ENCODE results near the gene TCP11L2. TPM values are rescaled to one million over a fixed set of nuclear protein-coding genes. Genes with fewer than 3 reads are reported as not detected.
"Not testable (repeated sequence)": the region's sequence is repeated elsewhere in the genome, so short reads cannot be mapped to it uniquely, and the experiment has no call there.

The TCP11L2 gene
- total RNA-seq, 1 experiment from 2014 or later = 2.0 TPM

- no peak for DNase-seq (ENCODE audit: low read depth)
Measured at GRCh38 chr12:106284358-106285105, 18.0 kb upstream of the TCP11L2 start.

GRCh38 chr12:106285982-106286381 is 16.6 kb upstream of the TCP11L2 start:
- no peak for DNase-seq (ENCODE audit: low read depth)

GRCh38 chr12:106286576-106287162 is 15.9 kb upstream of the TCP11L2 start:
- DNase-seq (ENCODE audit: low read depth) = not testable (repeated sequence)

GRCh38 chr12:106287364-106287763 is 15.2 kb upstream of the TCP11L2 start:
- no peak for DNase-seq (ENCODE audit: low read depth)

- DNase-seq (ENCODE audit: low read depth) = no peak
Measured at GRCh38 chr12:106288101-106288493, 14.4 kb upstream of the TCP11L2 start.

GRCh38 chr12:106288494-106289195 is 13.9 kb upstream of the TCP11L2 start:
- peak; percentile 84 for DNase-seq (ENCODE audit: low read depth)

- peak; percentile 24 for DNase-seq (ENCODE audit: low read depth)
Measured at GRCh38 chr12:106289196-106289681, 13.3 kb upstream of the TCP11L2 start.

GRCh38 chr12:106290666-106291065 is 11.9 kb upstream of the TCP11L2 start:
- DNase-seq (ENCODE audit: low read depth) = no peak

- DNase-seq (ENCODE audit: low read depth) = no peak
Measured at GRCh38 chr12:106291342-106291741, 11.2 kb upstream of the TCP11L2 start.

- DNase-seq (ENCODE audit: low read depth) = no peak
Measured at GRCh38 chr12:106292339-106292738, 10.2 kb upstream of the TCP11L2 start.

- peak; percentile 92 for DNase-seq (ENCODE audit: low read depth)
Measured at GRCh38 chr12:106296179-106296877, 6.2 kb upstream of the TCP11L2 start.

GRCh38 chr12:106297075-106297474 is 5.5 kb upstream of the TCP11L2 start:
- DNase-seq (ENCODE audit: low read depth) = no peak

- DNase-seq (ENCODE audit: low read depth) = no peak
Measured at GRCh38 chr12:106297681-106298080, 4.9 kb upstream of the TCP11L2 start.

GRCh38 chr12:106299202-106299774 is 3.2 kb upstream of the TCP11L2 start:
- no peak for DNase-seq (ENCODE audit: low read depth)

- no peak for DNase-seq (ENCODE audit: low read depth)
Measured at GRCh38 chr12:106300761-106301160, 1.8 kb upstream of the TCP11L2 start.

- DNase-seq (ENCODE audit: low read depth) = no peak
Measured at GRCh38 chr12:106301241-106301610, 1.3 kb upstream of the TCP11L2 start.

GRCh38 chr12:106301611-106302321 is 767 bp upstream of the TCP11L2 start:
- no peak for DNase-seq (ENCODE audit: low read depth)

GRCh38 chr12:106303202-106303820 is 778 bp downstream of the TCP11L2 start:
- peak; percentile 62 for DNase-seq (ENCODE audit: low read depth)

- DNase-seq (ENCODE audit: low read depth) = no peak
Measured at GRCh38 chr12:106304001-106304421, 1.5 kb downstream of the TCP11L2 start.

- DNase-seq (ENCODE audit: low read depth) = no peak
Measured at GRCh38 chr12:106304797-106305196, 2.3 kb downstream of the TCP11L2 start.
